Stimulated activated naive B cell treated with anti-CD40 and anti-IgM and Interleukin-4, amounts not matched to agents 10 μg/mL and 1 μg/mL and 100 μg/mL, for 72 hours (primary cell): ENCODE results near the gene TACO1.

Experiments
- ATAC-seq, 2 donors: fragments of 150-1000 bp; cut with Tn5 transposase; replicated peaks; 2 replicates each; pipeline ENCODE4 v1.10.0; 2021; ENCODE audit warnings: moderate library complexity in 1 of 2
- DNase-seq: peaks from one replicate; pipeline ENCODE4 v3.0.0; 2021
- H3K27ac Mint-ChIP-seq: one replicate; pipeline ENCODE4 v1.8.0; 2022; ENCODE audit warnings: mild to moderate bottlenecking, mixed read lengths
- H3K27me3 Mint-ChIP-seq, 2 donors: one replicate each; pipeline ENCODE4 v1.8.0; 2022; ENCODE audit warnings: mixed read lengths in 2 of 2
- H3K36me3 Mint-ChIP-seq, 2 donors: one replicate each; pipeline ENCODE4 v1.8.0; 2022; ENCODE audit warnings: mixed read lengths in 2 of 2, mild to moderate bottlenecking in 1 of 2
- H3K4me1 Mint-ChIP-seq, 2 donors: one replicate each; pipeline ENCODE4 v1.8.0; 2022; ENCODE audit warnings: mixed read lengths in 2 of 2, mild to moderate bottlenecking in 1 of 2
- H3K4me3 Mint-ChIP-seq, 2 donors: one replicate each; pipeline ENCODE4 v1.8.0; 2022; ENCODE audit warnings: mild to moderate bottlenecking in 2 of 2, mixed read lengths in 2 of 2, moderate library complexity in 1 of 2
- H3K9me3 Mint-ChIP-seq, 2 donors: one replicate each; pipeline ENCODE4 v1.8.0; 2022; ENCODE audit warnings: mixed read lengths in 2 of 2, mild to moderate bottlenecking in 1 of 2

Gene TACO1

GRCh38 chr17:63600569-63601438 is at the start of gene TACO1:
Gene TACO1, plus strand, starts transcription at chr17:63600895. Its CDS starts 189 bp downstream, at chr17:63601084.
- Mint-ChIP-seq H3K27ac (peak within 1 kb of the TSS; percentile 95), H3K36me3 (peaks cover 12% of the 10 kb centered on the region in 2 donors), H3K4me3 (peak within 1 kb of the TSS; percentile 92 to 95), H3K4me1 (peaks cover 8 to 18% of the 10 kb centered on the region in 2 donors), H3K9me3 (no peaks in the 10 kb centered on the region), H3K27me3 (no peaks in the 10 kb centered on the region)
- ATAC-seq (peak; percentile 98), DNase-seq (peak; percentile 75)

- Mint-ChIP-seq H3K27ac (no peak overlapping the region), H3K9me3 (no peaks in the 10 kb centered on the region), H3K27me3 (no peaks in the 10 kb centered on the region), H3K36me3 (peaks cover 14 to 22% of the 10 kb centered on the region in 2 donors), H3K4me3 (peak overlapping the region; percentile 97 to 99), H3K4me1 (peaks cover 36 to 52% of the 10 kb centered on the region in 2 donors)
- DNase-seq, result no peak
- no peak for ATAC-seq
Measured at GRCh38 chr17:63552211-63552610, 48.5 kb upstream of the TACO1 start.

- Mint-ChIP-seq H3K36me3 (peaks cover 16 to 26% of the 10 kb centered on the region in 2 donors), H3K4me1 (peaks cover 48 to 74% of the 10 kb centered on the region in 2 donors), H3K27ac (peak overlapping the region; percentile 59), H3K4me3 (no peak overlapping the region), H3K9me3 (no peaks in the 10 kb centered on the region), H3K27me3 (no peaks in the 10 kb centered on the region)
- ATAC-seq (no peak), DNase-seq (no peak)
Measured at GRCh38 chr17:63555500-63556156, 45.1 kb upstream of the TACO1 start.

GRCh38 chr17:63557416-63557815 is 43.3 kb upstream of the TACO1 start:
- Mint-ChIP-seq H3K27ac (peak overlapping the region; percentile 48), H3K4me3 (no peak overlapping the region), H3K4me1 (peaks cover 47 to 77% of the 10 kb centered on the region in 2 donors), H3K9me3 (no peaks in the 10 kb centered on the region), H3K36me3 (peaks cover 16 to 22% of the 10 kb centered on the region in 2 donors), H3K27me3 (no peaks in the 10 kb centered on the region)
- ATAC-seq (no peak), DNase-seq (no peak)

- Mint-ChIP-seq H3K36me3 (peaks cover 16 to 17% of the 10 kb centered on the region in 2 donors), H3K4me1 (peaks cover 45 to 72% of the 10 kb centered on the region in 2 donors), H3K4me3 (no peak overlapping the region), H3K9me3 (no peaks in the 10 kb centered on the region), H3K27me3 (no peaks in the 10 kb centered on the region), H3K27ac (no peak overlapping the region)
- peak; percentile 68 to 71 for ATAC-seq
- DNase-seq, result no peak
Measured at GRCh38 chr17:63558441-63558840, 42.3 kb upstream of the TACO1 start.

GRCh38 chr17:63561819-63562218 is 38.9 kb upstream of the TACO1 start:
- Mint-ChIP-seq H3K9me3 (no peaks in the 10 kb centered on the region), H3K27ac (no peak overlapping the region), H3K4me1 (peaks cover 28 to 55% of the 10 kb centered on the region in 2 donors), H3K27me3 (no peaks in the 10 kb centered on the region), H3K4me3 (no peak overlapping the region), H3K36me3 (peaks cover 11 to 18% of the 10 kb centered on the region in 2 donors)
- ATAC-seq, result no peak
- DNase-seq, result no peak

- no peak overlapping the region for H3K27ac Mint-ChIP-seq
- no peaks in the 10 kb centered on the region for H3K9me3 Mint-ChIP-seq
- peaks cover 21 to 51% of the 10 kb centered on the region in 2 donors for H3K4me1 Mint-ChIP-seq
- no peak overlapping the region for H3K4me3 Mint-ChIP-seq
- DNase-seq (no peak), ATAC-seq (no peak)
- peaks cover 8 to 10% of the 10 kb centered on the region in 2 donors for H3K36me3 Mint-ChIP-seq
- H3K27me3 Mint-ChIP-seq, result no peaks in the 10 kb centered on the region
Measured at GRCh38 chr17:63563339-63563738, 37.4 kb upstream of the TACO1 start.

GRCh38 chr17:63564562-63564961 is 36.1 kb upstream of the TACO1 start:
- no peak for DNase-seq
- peaks cover 24 to 53% of the 10 kb centered on the region in 2 donors for H3K4me1 Mint-ChIP-seq
- no peaks in the 10 kb centered on the region for H3K27me3 Mint-ChIP-seq

GRCh38 chr17:63567229-63567628 is 33.5 kb upstream of the TACO1 start:
- peaks cover 30 to 53% of the 10 kb centered on the region in 2 donors for H3K4me1 Mint-ChIP-seq

More at GRCh38 chr17:63564562-63564961, 36.1 kb upstream of the TACO1 start:
- peaks cover 8 to 16% of the 10 kb centered on the region in 2 donors for H3K36me3 Mint-ChIP-seq
- ATAC-seq, result no peak
- H3K27ac Mint-ChIP-seq, result no peak overlapping the region
- no peaks in the 10 kb centered on the region for H3K9me3 Mint-ChIP-seq
- no peak overlapping the region for H3K4me3 Mint-ChIP-seq

GRCh38 chr17:63568563-63568962 is 32.1 kb upstream of the TACO1 start:
- Mint-ChIP-seq H3K9me3 (no peaks in the 10 kb centered on the region), H3K27ac (no peak overlapping the region), H3K36me3 (peaks cover 14 to 21% of the 10 kb centered on the region in 2 donors), H3K27me3 (no peaks in the 10 kb centered on the region), H3K4me3 (no peak overlapping the region), H3K4me1 (peaks cover 26 to 50% of the 10 kb centered on the region in 2 donors)
- DNase-seq (no peak), ATAC-seq (no peak)

More at GRCh38 chr17:63567229-63567628, 33.5 kb upstream of the TACO1 start:
- no peaks in the 10 kb centered on the region for H3K27me3 Mint-ChIP-seq
- no peaks in the 10 kb centered on the region for H3K9me3 Mint-ChIP-seq
- ATAC-seq (no peak), DNase-seq (no peak)
- peaks cover 15 to 21% of the 10 kb centered on the region in 2 donors for H3K36me3 Mint-ChIP-seq
- H3K4me3 Mint-ChIP-seq, result no peak overlapping the region
- no peak overlapping the region for H3K27ac Mint-ChIP-seq

GRCh38 chr17:63571632-63572310 is 28.9 kb upstream of the TACO1 start:
- ATAC-seq (no peak), DNase-seq (no peak)
- Mint-ChIP-seq H3K9me3 (no peaks in the 10 kb centered on the region), H3K4me1 (peaks cover 26 to 52% of the 10 kb centered on the region in 2 donors), H3K27ac (no peak overlapping the region), H3K4me3 (no peak overlapping the region), H3K27me3 (no peaks in the 10 kb centered on the region), H3K36me3 (peaks cover 15 to 17% of the 10 kb centered on the region in 2 donors)

GRCh38 chr17:63573634-63574033 is 27.1 kb upstream of the TACO1 start:
- H3K4me1 Mint-ChIP-seq, result peaks cover 19 to 44% of the 10 kb centered on the region in 2 donors
- no peak for DNase-seq

GRCh38 chr17:63578027-63578768 is 22.5 kb upstream of the TACO1 start:
- no peaks in the 10 kb centered on the region for H3K9me3 Mint-ChIP-seq
- H3K4me1 Mint-ChIP-seq, result peaks cover 7 to 17% of the 10 kb centered on the region in 2 donors
- ATAC-seq (no peak), DNase-seq (no peak)
- no peak overlapping the region for H3K27ac Mint-ChIP-seq
- no peak overlapping the region for H3K4me3 Mint-ChIP-seq
- H3K36me3 Mint-ChIP-seq, result peaks cover 17 to 29% of the 10 kb centered on the region in 2 donors
- no peaks in the 10 kb centered on the region for H3K27me3 Mint-ChIP-seq

More at GRCh38 chr17:63573634-63574033, 27.1 kb upstream of the TACO1 start:
- Mint-ChIP-seq H3K9me3 (no peaks in the 10 kb centered on the region), H3K36me3 (peaks cover 11 to 15% of the 10 kb centered on the region in 2 donors), H3K27ac (peak overlapping the region; percentile 70), H3K4me3 (no peak overlapping the region), H3K27me3 (no peaks in the 10 kb centered on the region)
- ATAC-seq, result no peak
